Measurements from ENCODE around the gene PCNX1. TPM values are rescaled to one million over a fixed set of nuclear protein-coding genes. Genes with fewer than 3 reads are reported as not detected.

The PCNX1 gene
- total and polyA plus RNA-seq, 2 of the 4 experiments (the other 2 are of a cell fraction): 15.0 to 43.7 TPM

GRCh38 chr14:71029236-71029781 is 122.0 kb downstream of the PCNX1 start:
- Histone ChIP-seq H3K79me1 (ENCODE audit: low read depth in 1 of 2, low read length in 2 of 2) (peaks cover 9 to 20% of the 10 kb centered on the region in 2 experiments; a peak in 3 of 4 replicates), H3K4me3 (ENCODE audit: insufficient read depth, low read depth, low read length) (no peak overlapping the region), H3K27me3 (ENCODE audit: control insufficient read depth, insufficient read depth, low read length) (no peaks in the 10 kb centered on the region), H4K91ac (ENCODE audit: insufficient read depth, low read depth, low read length) (no peak overlapping the region), H4K8ac (ENCODE audit: low read depth in 2 of 2, low read length in 2 of 2) (no peak overlapping the region), H2BK15ac (ENCODE audit: low read depth, low read length) (no peak overlapping the region), H2AFZ (replicated peaks; ENCODE audit: low read length, poor library complexity) (no peak overlapping the region), H3K4ac (ENCODE audit: low read depth, low read length) (no peak overlapping the region), H2AK9ac (replicated peaks; ENCODE audit: low read depth, low read length, poor library complexity) (no peak overlapping the region), H3K56ac (ENCODE audit: extremely low read depth, insufficient read depth, low read length) (no peak overlapping the region), H3K18ac (ENCODE audit: low read depth, low read length) (no peak overlapping the region), H2BK20ac (ENCODE audit: low read depth, low read length) (no peak overlapping the region), H3K9ac (ENCODE audit: low read depth, low read length) (no peak overlapping the region), H3K23ac (ENCODE audit: low read depth, low read length) (no peak overlapping the region), H2BK5ac (ENCODE audit: low read depth, low read length, poor library complexity, severe bottlenecking) (no peak overlapping the region), H3K4me1 (ENCODE audit: control insufficient read depth, insufficient read depth, low read length) (no peaks in the 10 kb centered on the region), H3K14ac (replicated peaks; ENCODE audit: low read depth, low read length) (no peak overlapping the region), H3K4me2 (ENCODE audit: low read depth, low read length) (no peak overlapping the region), H3K27ac (ENCODE audit: insufficient read depth, low read length) (no peak overlapping the region), H4K20me1 (ENCODE audit: insufficient read depth, low read length) (no peaks in the 10 kb centered on the region), H4K5ac (ENCODE audit: low read depth, low read length) (no peak overlapping the region), H2BK120ac (ENCODE audit: low read depth, low read length) (no peak overlapping the region), H3K9me1 (ENCODE audit: insufficient read depth, low read length) (peaks cover 17% of the 10 kb centered on the region; the same call in 1 of the 2 replicates), H3K36me3 (ENCODE audit: control insufficient read depth, insufficient read depth, low read length) (peaks cover 20% of the 10 kb centered on the region), H2AK5ac (ENCODE audit: low read depth, low read length) (no peak overlapping the region), H3K9me3 (ENCODE audit: control insufficient read depth, insufficient read depth, low read length) (no peaks in the 10 kb centered on the region)
- in situ Hi-C loops (cut with MboI; ENCODE audit: low sequenced_read_pairs) (no loop called here), intact Hi-C loops (cut with micrococcal nuclease) (no loop called here), dilution Hi-C loops (cut with HindIII; ENCODE audit: low sequenced_read_pairs, unreplicated experiment) (no loop called here)
- ChIA-PET POLR2A (ENCODE audit: unreplicated experiment) (no interaction called here), CTCF (interaction anchor here (0.9 kb wide), 1 partner anchor 21 kb away, joined by 3 read pairs; no protein-coding TSS in a partner anchor)
- BruUV-seq (replicated peaks): no TSS peak
- DNase-seq: no peak
- no peak for ATAC-seq (ENCODE audit: low read depth)
- WGBS, 2 experiments (ENCODE audit: extremely low coverage in 2 of 2, insufficient read length in 1 of 2): no CpG with 5 or more reads among the region's 2 CpGs
- no peak for TF ChIP-seq BHLHE40 (IDR thresholded peaks at IDR 0.05; ENCODE audit: low read depth, low read length)
- no peak for TF ChIP-seq ELK1 (IDR thresholded peaks at IDR 0.05; ENCODE audit: borderline replicate concordance, low read depth, low read length)
- no peak for TF ChIP-seq CTCF (conservative IDR thresholded peaks at IDR 0.05; ENCODE audit: low read depth, low read length)
- no peak for TF ChIP-seq CHD1 (IDR thresholded peaks at IDR 0.05; ENCODE audit: low read depth, low read length)
- no peak for TF ChIP-seq CEBPB (IDR thresholded peaks at IDR 0.05; ENCODE audit: low read depth, low read length)
- TF ChIP-seq MAFK (IDR thresholded peaks at IDR 0.05; ENCODE audit: low read depth, low read length): no peak
